Activated CD8-positive, alpha-beta memory T cell treated with anti-CD3 and anti-CD28 coated beads for 24 hours (primary cell): ENCODE measurements around the gene MSL3B.
A peak's percentile ranks its signal among the peaks of the same experiment; 100 is the strongest.

Experiments
- DNase-seq: peaks from one replicate; pipeline ENCODE4 v3.0.0-alpha.2; 2020

Gene MSL3B

GRCh38 chr2:233852056-233852455 lies 16.1 kb downstream of the MSL3B start:
- no peak for DNase-seq

GRCh38 chr2:233851169-233851568 lies 17.0 kb downstream of the MSL3B start:
- no peak for DNase-seq

GRCh38 chr2:233850745-233851144 lies 17.4 kb downstream of the MSL3B start:
- no peak for DNase-seq

- DNase-seq, result no peak
These were observed 18.4 kb downstream of the MSL3B start for GRCh38 chr2:233849607-233850271.

GRCh38 chr2:233848276-233848675 lies 19.9 kb downstream of the MSL3B start:
- no peak for DNase-seq

- no peak for DNase-seq
These were observed 20.8 kb downstream of the MSL3B start for GRCh38 chr2:233847248-233847898.

GRCh38 chr2:233846387-233847247 lies 21.6 kb downstream of the MSL3B start:
- no peak for DNase-seq

GRCh38 chr2:233845301-233846060 lies 22.7 kb downstream of the MSL3B start:
- DNase-seq, result peak; percentile 42

- DNase-seq, result no peak
These were observed 23.4 kb downstream of the MSL3B start for GRCh38 chr2:233844836-233845235.

GRCh38 chr2:233844064-233844807 lies 23.9 kb downstream of the MSL3B start:
- no peak for DNase-seq

- DNase-seq, result no peak
These were observed 27.0 kb downstream of the MSL3B start for GRCh38 chr2:233841183-233841582.

- no peak for DNase-seq
These were observed 27.7 kb downstream of the MSL3B start for GRCh38 chr2:233840520-233840919.

- no peak for DNase-seq
These were observed 28.8 kb downstream of the MSL3B start for GRCh38 chr2:233839447-233839820.

GRCh38 chr2:233838726-233839446 lies 29.3 kb downstream of the MSL3B start:
- peak; percentile 38 for DNase-seq

GRCh38 chr2:233838251-233838650 lies 29.9 kb downstream of the MSL3B start:
- no peak for DNase-seq

- DNase-seq, result no peak
These were observed 30.4 kb downstream of the MSL3B start for GRCh38 chr2:233837694-233838229.

- no peak for DNase-seq
These were observed 31.8 kb downstream of the MSL3B start for GRCh38 chr2:233836359-233836758.

- DNase-seq, result peak; percentile 35
These were observed 32.7 kb downstream of the MSL3B start for GRCh38 chr2:233835230-233836186.

- DNase-seq, result no peak
These were observed 34.8 kb downstream of the MSL3B start for GRCh38 chr2:233833345-233833744.

GRCh38 chr2:233832869-233833311 lies 35.3 kb downstream of the MSL3B start:
- DNase-seq, result no peak
